Myocyte (in vitro differentiated cells): ENCODE data around the gene NDUFB7. TPM values are rescaled to one million over a fixed set of nuclear protein-coding genes. Genes with fewer than 3 reads are reported as not detected.
"Not testable (repeated sequence)": the region's sequence is repeated elsewhere in the genome, so short reads cannot be mapped to it uniquely, and the experiment has no call there.

Experiments used
- DNase-seq: peaks from one replicate; pipeline ENCODE4 v3.0.0-alpha.2; 2012; ENCODE audit warnings: low read depth
- total RNA-seq: library from RNA; depleted of rRNA; stranded (reverse); fragments of >200 nt; gene quantifications from 2 replicates; pipeline ENCODE4 v1.2.3, GENCODE V29; 2014

Gene NDUFB7
- total RNA-seq, 1 donor from 2014 or later: 256 TPM

DNA sequence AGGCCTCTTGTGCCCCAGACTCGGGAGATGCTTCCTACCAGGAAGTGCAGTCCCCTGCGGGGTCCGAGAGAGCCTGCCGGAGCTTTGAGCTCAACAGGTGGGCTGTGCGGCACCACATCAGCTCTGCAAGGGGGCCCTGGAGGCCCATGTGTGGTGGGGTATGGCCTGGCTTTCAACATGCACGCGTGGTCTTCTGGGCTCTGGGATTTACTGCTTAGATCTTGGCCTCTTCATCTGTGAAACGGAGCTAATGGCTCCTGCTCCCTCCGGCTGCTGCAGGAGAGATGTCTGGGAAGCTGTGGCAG is 18.0 kb downstream of the NDUFB7 start:
- DNase-seq: no peak

DNA sequence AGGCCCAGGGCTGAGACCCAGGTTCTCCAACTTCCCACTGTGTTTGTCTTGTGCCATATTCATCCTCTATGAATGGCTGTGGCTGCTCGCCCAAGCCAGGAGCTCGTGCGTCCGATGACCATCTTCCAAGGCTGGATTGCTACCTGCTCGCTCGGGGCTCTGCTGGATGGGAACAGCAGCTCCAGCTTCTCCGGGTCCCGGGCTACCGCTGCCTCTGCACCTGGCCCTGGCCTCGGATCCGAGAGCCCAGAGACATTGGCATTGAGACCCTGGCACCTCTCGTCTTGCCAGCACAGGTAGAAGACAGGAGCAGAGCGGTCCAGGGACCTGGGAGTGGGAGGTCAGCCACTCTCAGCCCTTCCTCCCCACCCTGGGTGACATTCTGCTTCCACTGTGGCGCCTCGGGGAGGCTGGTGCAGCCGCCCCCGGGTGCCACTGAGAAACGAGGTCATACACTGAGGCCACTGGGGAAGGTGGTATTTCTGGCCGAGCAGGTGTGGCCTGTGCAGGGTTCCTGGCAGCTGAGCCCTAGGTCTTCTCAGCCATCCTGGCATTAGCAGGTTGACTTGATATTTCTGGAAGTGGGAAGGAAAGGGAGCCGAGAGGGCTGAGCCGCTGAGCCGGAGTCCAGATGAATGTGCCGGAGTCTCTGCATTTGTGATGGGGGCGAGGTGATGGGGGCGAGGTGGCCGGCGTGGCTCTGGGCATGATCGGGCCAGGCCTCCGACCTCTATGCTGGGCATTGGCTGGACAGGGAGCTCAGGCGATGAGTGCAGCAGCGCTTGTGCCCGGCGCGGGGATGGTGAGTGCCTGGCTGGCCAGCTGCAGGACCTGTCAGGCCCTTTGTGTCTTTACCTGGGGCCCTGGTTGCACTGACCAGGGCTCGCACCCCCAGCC is 18.6 kb downstream of the NDUFB7 start:
- no peak for DNase-seq

DNA sequence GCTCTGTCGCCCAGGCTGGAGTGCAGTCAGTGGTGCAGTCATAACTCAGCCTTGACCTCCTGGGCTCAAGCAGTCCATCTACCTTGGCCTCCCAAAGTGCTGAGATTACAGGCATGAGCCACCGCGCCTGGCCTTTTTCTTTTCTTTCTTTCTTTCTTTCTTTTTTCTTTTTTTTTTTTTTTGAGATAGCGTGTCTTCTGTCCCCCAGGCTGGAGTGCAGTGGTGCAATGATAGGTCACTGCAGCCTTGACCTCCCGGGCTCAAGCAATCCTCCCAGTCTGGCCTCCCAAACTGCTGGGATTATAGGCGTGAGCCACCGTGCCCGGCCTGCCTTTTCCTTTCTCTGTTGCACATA is 19.9 kb downstream of the NDUFB7 start:
- DNase-seq: not testable (repeated sequence)

DNA sequence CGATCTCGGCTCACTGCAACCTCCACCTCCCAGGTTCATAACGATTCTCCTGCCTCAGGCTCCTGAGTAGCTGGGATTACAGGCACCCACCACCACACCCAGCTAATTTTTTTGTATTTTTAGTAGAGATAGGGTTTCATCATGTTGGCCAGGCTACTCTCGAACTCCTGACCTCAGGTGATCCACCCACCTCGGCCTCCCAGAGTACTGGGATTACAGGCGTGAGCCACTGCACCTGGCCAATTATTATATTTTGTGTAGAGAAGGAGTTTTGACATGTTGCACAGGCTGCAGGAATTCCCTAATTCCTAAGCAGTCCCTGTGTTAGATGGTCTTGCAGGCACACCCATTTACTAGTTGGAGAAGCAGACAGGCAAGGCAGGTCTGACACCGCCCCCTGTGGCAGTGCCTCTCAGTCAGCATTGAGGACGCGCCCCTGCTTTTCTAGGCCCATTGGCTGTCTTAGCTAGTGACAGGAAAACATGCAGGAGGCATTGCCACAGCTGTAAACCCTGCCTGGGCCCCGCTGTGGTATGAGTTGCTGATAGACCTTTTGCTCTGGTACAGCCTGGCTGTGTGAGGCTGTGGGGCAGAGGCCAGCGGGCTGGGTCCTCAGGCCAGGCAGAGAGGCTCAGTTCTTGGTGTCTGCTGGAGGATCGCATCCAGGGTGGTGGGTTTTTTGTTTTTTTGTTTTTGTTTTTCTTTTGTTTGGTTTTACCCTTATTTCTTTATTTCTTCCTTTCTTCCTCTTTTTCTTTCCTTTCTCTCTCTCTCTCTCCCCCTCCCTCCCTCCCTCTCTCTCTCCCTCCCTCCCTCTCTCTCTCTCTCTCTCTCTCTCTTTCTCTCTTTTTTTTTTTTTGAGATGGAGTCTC is 20.5 kb downstream of the NDUFB7 start:
- peak; percentile 84 for DNase-seq

DNA sequence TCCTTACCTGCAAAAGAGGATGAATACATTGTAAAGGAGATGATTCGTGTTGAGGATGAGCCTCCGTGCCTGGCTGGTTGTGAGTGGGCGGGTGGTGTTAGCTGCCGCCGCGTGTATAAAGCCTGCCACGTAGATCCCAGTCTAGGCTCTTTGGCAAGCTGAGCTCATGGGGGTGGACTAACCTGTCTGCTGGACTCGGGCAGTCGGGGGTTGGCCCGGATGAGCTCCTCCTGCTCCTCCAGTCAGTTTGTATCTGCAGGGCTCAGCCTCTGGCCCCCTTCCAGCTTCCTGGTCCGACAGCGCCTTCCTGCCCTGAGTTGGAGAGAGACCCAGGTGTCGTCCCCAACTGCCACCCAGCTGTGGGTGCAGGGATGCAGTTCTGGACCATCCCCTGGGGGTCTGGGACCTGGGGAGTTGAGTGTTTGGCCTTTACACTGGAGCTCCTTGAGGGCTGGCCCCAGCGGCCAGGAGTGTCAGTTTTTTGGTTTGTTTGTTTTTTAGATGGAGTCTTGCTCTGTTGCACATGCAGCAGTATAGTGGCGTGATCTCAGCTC is 21.6 kb downstream of the NDUFB7 start:
- DNase-seq: no peak

DNA sequence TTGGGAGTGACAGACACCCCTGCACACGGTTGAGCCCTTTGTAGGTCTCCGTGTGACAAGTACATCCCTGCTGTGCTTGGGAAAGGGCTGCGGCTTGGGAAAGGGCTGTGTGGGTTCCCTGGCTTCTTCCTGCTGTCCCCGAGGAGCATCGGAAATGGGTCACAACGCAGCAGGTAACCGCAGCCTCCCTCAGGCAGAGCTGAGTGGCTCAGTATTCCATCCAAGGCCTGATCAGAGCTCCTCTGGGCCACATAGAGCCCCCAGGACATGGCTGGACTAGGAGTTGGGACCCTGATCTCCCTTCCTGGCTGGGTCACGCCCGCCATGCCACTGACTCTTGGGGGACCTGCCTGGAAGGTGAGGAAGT is 26.2 kb downstream of the NDUFB7 start:
- DNase-seq: no peak

DNA sequence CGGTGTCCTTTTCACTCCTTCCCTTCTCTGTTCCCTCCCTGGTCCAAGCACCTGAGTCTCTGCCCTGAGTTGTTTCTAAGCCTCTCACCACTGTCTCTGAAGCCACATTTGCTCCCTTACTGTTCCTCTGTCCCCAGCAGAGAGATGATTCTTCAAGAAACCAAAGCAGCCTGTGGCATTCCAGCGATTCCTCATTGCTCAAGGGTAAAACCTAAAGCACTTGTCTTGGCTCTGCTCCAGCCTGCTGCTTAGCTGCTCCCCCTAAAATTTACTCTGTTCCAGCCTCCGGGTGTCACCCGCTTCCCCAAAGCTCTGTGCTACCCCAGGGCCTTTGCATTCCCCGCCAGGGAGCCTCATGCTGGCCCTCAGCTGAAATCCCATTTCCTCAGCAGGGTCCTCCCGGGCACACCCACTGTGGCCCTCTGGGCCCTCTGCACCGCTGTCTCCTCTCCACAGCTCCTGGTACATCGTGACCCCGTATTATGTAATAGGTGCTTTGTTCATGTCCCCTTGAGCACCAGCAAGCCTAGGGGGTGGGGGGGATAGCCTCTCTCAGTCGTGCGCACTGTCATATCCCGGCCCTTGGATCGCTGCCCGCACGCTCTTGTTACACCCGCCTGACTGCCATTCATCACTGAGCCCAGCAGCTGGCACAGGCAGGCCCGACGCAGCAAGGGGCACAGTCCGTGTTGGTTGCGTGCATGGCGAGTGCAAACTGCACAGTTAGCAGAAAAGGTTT is 26.7 kb downstream of the NDUFB7 start:
- peak; percentile 99 for DNase-seq

DNA sequence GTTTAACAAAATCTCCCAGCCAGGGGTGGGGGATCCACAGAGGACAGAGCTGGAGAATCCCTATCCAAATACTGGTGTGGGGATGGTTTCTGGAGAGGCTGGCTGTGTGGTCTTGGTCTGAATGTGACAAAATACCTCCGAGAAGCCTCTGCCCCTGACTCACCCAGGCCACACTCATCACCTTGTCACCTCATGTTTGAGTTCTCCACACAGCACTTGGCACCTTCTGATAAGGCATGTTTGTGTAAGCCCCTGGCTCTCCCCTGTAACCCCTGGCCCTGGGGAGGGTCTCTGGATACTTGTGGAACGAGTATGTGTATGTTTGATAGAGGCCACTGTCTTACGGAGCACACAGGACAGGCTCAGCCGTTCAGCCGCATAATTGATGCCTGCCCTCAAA is 27.8 kb downstream of the NDUFB7 start:
- DNase-seq: no peak

DNA sequence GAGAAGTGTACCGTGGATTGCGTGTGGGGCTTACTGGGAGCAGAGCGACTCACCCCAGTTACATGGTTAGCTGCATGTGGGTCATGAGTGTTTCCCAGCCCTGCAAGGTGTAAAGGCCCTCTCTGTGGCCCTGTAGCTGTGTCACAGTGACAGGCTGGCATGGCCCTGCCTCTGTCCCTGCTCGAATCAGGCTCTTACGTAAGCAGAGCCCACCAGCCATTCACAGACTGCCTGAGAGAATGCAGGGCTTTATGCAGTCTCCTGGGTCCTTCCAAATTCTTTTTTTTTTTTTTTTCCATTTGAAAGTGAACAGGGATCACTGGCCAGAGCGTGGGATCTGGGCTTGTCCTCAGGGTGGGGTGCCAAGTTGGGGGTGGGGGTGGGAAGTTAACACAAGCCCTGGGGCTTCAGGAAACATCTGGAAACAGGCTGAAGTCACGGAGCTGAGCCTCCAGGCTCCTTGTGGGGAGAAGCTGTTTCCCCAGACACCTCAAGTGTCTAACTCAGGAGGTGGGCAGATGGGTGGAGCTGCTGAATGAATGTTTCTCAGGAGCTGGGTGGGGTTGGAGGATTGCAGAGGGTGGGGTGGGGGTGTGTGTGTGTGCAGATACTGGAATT is 29.0 kb downstream of the NDUFB7 start:
- no peak for DNase-seq

DNA sequence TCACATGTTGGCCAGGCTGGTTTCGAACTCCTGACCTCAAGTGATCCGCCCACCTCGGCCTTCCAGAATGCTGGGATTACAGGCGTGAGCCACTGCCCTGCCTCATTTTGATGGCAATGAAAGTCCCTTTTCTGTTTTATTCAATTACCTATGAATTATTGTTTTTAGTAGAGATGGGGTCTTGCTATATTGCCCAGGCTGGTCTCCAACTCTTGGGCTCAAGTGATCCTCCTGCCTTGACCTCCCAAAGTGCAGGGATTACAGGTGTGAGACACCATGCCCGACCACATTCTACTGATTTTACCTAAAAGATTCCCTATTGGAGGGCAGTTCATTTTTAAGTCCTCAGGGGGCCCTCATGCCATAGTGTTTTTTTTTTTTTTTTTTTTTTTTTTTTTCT is 29.9 kb downstream of the NDUFB7 start:
- DNase-seq: not testable (repeated sequence)

DNA sequence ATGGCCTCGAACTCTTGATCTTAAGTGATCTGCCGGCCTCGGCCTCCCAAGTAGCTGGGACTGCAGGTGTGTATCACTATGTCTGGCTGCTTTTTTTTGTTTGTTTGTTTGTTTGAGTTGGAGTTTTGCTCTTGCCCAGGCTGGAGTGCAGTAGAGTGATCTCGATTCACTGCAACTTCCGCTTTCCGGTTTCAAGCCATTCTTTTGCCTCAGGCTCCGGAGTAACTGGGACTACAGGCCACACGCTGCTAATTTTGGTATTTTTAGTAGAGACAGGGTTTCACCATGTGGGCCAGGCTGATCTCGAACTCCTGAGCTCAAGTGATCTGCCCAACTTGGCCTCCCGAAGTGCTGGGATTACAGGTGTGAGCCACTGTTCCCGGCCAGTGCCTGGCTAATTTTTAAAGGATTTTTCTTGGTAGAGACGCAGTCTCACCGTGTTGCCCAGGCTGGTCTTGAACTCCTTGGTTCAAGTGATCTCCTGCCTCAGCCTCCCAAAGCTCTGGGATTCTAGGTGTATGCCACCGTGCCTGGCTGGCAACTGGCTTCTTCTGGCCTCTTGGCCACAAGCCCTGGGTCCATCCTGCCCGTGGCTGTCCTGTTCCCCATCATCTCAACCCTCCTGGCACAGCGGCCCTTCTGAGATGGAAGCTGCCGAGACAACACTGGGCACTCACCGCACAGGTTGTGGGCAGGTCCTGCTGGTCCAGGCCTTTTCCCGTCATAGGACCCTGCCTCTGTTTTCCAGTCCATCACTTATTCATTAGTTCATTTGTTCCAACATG is 30.9 kb downstream of the NDUFB7 start:
- no peak for DNase-seq

DNA sequence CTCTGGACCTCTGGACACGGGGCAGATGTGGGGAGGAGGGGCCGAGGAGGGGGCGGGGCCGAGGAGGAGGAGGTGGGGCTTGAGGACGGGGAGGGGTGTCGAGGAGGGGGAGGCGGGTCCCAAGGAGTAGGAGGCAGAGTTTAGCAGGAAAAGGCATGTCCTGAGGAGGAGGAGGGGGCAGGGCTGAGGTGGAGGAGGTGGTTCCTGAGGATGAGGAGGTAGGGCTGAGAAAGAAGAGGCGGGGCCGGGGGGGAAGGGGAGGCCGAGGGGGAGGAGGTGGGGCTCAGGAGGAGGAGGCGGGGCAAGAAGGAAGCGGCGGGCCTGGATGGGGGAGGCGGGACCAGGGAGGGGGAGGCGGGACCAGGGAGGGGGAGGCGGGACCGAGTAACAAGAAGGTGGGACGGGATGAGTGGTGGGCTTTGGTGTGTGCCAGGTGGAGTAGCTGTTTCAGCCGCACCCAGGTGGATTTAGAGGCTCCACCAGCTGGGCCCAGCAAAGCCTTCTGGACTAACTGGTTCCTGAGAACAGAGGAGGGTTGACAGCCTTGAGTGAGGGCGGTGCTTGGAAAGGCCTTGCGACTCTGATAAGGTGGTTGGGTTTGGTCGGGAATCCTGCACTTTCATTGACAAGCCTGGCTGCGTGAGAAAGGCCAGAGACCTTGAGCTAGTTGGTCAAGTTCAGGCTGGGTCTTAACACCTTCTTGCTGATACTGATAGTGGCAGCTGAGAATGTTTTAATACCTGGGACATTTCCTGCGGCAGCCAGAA is 34.8 kb downstream of the NDUFB7 start:
- no peak for DNase-seq

DNA sequence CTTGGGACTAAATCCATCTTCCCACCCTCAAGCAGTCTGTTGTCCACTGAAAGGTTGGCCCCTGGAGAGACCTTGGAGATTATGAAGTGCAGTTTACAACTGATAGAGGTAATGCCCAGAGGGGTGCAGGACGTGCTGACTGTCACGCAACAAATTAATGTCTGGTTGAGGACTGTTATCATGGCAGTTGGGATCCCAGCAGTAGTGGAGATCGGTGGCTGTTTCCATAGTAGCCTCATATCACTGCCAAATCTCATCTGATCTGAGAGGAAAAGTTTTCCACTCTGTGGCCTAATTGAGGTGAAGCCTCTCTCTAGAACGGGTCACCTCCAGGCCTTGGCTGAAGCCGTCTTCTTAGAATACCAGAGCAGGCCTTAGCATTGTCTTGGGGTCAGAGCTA is 38.4 kb downstream of the NDUFB7 start:
- DNase-seq: no peak

DNA sequence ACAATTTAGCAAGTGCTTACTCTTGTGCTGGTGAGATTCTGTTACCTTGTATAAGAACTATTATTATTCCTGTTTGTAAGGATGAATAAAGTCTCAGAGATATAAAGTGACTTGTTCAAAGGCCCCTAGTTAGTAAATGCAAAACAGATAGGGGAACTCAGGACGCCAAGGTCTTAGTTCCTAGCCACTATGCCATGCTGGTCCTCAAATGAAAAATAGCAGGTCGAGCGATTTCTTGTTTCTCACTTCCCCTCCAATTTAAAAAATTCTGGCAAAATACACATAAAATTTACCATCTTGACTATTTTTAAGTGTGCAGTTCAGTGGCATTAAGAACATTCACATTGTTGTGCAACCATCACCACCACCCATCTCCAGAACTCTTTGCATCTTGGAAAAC is 41.4 kb downstream of the NDUFB7 start:
- no peak for DNase-seq

DNA sequence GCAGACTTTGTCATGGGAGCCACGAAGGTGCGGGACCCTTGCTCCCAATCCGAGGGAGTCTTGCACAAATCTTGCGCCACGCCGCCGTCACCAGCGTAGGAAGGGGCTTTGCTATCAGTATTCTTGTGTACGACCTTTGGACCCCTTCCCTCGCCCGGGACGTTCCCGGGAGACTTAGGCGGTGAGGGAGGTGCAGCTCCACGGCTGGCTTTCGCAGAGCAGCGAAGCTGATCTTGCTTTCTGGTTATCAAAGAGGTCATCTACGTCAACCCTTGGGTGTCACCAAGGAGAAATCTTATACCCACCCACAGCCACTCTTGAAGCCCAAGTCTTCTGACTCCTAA is 41.9 kb downstream of the NDUFB7 start:
- no peak for DNase-seq

DNA sequence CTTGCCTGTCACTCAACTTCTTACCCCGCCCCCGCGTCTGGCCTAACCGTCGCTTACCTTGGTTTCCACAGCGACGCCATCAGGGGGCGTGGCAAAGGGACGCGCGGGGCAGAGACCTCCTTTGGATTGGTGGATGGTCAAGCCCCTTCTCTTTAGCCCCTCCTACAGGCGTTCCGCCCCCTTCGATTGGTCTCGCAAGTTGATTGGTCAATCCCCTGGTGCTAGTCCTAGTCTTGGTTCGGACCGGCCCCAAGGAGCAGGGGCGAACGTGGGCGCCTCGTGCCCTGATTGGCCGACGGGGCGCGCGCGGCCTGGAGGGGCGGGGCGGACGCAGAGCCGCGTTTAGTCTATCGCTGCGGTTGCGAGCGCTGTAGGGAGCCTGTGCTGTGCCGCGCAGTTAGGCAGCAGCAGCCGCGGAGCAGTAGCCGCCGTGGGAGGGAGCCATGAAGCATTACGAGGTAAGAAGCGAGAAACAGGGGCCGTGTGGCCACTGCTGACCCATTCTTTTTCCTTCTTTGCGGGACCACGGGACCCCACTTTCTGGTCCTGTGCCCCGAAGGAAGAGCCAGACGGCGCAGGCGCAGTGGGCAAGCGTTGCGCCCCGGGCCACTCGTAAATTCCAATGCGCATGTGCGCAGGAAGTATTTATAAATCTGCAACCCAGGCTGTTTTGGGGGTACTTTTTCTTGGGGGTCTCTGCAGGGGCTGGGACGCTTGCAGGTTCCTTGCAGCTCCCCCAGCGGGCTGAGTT is 42.4 kb downstream of the NDUFB7 start, which contains the start of gene TECR:
TECR (plus strand) TSS at position 341 of the 751 bp plus-strand sequence; CDS start at position 444, 103 bp downstream.
- peak; percentile 100 for DNase-seq

DNA sequence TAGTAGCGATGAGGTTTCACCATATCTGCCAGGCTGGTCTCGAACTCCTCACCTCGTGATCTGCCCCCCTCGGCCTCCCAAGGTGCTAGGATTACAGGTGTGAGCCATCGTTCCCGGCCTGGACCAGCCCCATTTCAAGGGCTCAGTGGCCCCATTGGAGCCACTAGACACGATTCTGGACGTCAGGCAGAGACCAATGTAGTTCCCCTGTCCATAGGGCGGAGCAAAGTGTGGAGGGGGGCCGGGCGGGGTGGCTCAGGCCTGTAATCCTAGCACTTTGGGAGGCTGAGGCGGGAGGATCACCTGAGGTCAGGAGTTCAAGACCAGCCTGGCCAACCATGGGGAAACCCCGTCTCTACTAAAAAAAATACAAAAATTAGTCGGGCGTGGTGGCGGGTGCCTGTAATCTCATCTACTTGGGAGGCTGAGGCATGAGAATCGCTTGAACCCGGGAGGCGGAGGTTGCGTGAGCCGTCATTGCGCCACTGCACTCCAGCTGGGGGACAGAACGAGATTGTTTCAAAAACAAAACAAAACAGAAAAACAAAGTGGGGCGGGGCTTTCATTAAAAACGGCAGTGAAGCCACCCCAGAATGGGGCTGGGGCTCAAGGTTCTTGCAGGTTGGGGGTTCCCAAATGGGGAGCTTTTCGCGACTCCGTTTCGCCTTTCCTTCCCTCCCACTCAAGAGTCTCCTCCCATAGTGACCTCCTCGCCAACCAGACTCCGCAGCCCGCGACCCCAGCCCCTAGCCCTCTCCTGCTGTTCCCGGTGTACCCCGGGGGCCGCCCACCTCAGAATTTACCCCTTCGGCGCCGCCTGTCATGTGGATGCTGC is 43.2 kb downstream of the NDUFB7 start:
- DNase-seq: no peak

DNA sequence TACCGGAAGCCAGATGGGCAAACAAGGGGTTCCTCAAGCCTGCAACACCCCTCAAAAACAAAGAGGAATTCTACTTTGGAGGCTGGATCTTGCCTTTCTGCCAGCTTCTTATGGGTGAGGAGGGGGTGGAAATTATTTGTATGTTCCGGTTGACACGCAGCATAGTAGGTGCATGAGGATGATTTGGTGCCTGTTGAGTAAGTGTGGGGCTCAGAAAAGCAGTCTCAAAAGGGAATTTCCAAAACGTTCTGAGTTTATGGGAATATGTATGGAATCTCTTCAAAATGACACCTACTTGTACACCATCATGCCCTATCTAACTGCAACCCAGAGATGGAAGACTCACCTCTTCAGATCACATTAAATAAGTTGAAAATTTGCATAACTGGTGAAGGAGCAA is 45.4 kb downstream of the NDUFB7 start:
- DNase-seq: no peak
